ENCODE results near the gene MAD1L1. TPM values are rescaled to one million over a fixed set of nuclear protein-coding genes. Genes with fewer than 3 reads are reported as not detected.
"Not testable (repeated sequence)": the region's sequence is repeated elsewhere in the genome, so short reads cannot be mapped to it uniquely, and the experiment has no call there.

Gene MAD1L1
- total and polyA plus RNA-seq, 2 donors (not counting 3 experiments of a cell fraction or from before 2014, with no cell fraction given) = 34.1 to 42.3 TPM

- ChIA-PET CTCF (interaction anchor here (0.5 kb wide), 1 partner anchor 313 kb away, joined by 3 read pairs; no protein-coding TSS in a partner anchor), POLR2A (no interaction called here)
- no peaks in the 10 kb centered on the region for H3K9me3 ChIP-seq (replicated peaks; ENCODE audit: control insufficient read depth, insufficient read depth, low read length)
- no peaks in the 10 kb centered on the region for H3K4me1 ChIP-seq (ENCODE audit: control insufficient read depth, extremely low read depth, insufficient read depth, low read length)
- H3K79me2 ChIP-seq (ENCODE audit: control insufficient read depth, insufficient read depth, low read length) = no peaks in the 10 kb centered on the region
- no TSS peak for BruUV-seq (replicated peaks)
- H3K4me2 ChIP-seq (ENCODE audit: insufficient read depth, low read length) = no peak overlapping the region
- H3K9ac ChIP-seq (replicated peaks; ENCODE audit: extremely low read depth, insufficient read depth, low read length) = no peak overlapping the region
- H3K36me3 ChIP-seq (ENCODE audit: control insufficient read depth in 2 of 2, extremely low read depth in 1 of 2, insufficient read depth in 2 of 2, low read length in 2 of 2) = peaks cover 0 to 4% of the 10 kb centered on the region in 2 experiments
- FAIRE-seq (no peak), DNase-seq (ENCODE audit: low read depth, low spot score) (no peak)
- no peak overlapping the region for H2AFZ ChIP-seq (ENCODE audit: low read depth, low read length)
- no peaks in the 10 kb centered on the region for H4K20me1 ChIP-seq (replicated peaks; ENCODE audit: control insufficient read depth, extremely low read depth, insufficient read depth, low read length)
- H3K27ac ChIP-seq (ENCODE audit: insufficient read depth, low read depth, low read length) = no peak overlapping the region
- H3K27me3 ChIP-seq (ENCODE audit: control insufficient read depth in 2 of 2, insufficient read depth in 2 of 2, low read length in 2 of 2) = no peaks in the 10 kb centered on the region
- TF ChIP-seq JUN (IDR thresholded peaks at IDR 0.05; ENCODE audit: borderline replicate concordance, insufficient read depth, insufficient read length, low read depth) (no peak), GATA2 (IDR thresholded peaks at IDR 0.05; ENCODE audit: insufficient read depth, insufficient read length, low read depth, low read length) (no peak), POLR2AphosphoS5 (IDR thresholded peaks at IDR 0.05; ENCODE audit: insufficient read depth, low read depth, low read length) (no peak), MAX (IDR thresholded peaks at IDR 0.05; ENCODE audit: insufficient read depth, insufficient read length) (no peak)
- intact Hi-C loops (cut with micrococcal nuclease) = no loop called here
- dilution Hi-C loops (cut with MboI; ENCODE audit: extremely low pct_ligation_motif_present, low sequenced_read_pairs) = no loop called here
- no peaks in the 10 kb centered on the region for H3K9me1 ChIP-seq (replicated peaks; ENCODE audit: control insufficient read depth, extremely low read depth, insufficient read depth, low read length)
- H3K4me3 ChIP-seq (replicated peaks in 1 of 3; ENCODE audit: insufficient read depth in 1 of 3, low read depth in 1 of 3, low read length in 3 of 3) = no peak overlapping the region
Observed at GRCh38 chr7:1977059-1977875, 255.5 kb downstream of the MAD1L1 start.

DNA sequence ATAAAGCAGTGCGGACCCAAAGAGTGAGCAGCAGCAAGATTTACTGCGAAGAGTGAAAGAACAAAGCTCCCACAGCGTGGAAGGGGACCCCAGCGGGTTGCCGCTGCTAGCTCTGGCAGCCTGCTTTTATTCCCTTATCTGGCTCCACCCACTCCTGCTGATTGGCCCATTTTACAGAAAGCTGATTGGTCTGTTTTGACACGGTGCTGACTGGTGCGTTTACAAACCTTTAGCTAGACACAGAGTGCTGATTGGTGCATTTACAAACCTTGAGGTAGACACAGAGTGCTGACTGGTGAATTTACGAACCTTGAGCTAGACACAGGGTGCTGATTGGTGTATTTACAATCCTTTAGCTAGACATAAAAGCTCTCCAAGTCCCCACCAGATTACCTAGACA lies 256.2 kb downstream of the MAD1L1 start:
- BruUV-seq (replicated peaks); FAIRE-seq; H3K4me2 ChIP-seq (ENCODE audit: insufficient read depth, low read length); H3K9me3 ChIP-seq (replicated peaks; ENCODE audit: control insufficient read depth, insufficient read depth, low read length); H3K27ac ChIP-seq (ENCODE audit: insufficient read depth, low read depth, low read length); dilution Hi-C loops (cut with MboI; ENCODE audit: extremely low pct_ligation_motif_present, low sequenced_read_pairs); H3K27me3 ChIP-seq (ENCODE audit: control insufficient read depth in 2 of 2, insufficient read depth in 2 of 2, low read length in 2 of 2); H2AFZ ChIP-seq (ENCODE audit: low read depth, low read length); H3K9me1 ChIP-seq (replicated peaks; ENCODE audit: control insufficient read depth, extremely low read depth, insufficient read depth, low read length); H3K9ac ChIP-seq (replicated peaks; ENCODE audit: extremely low read depth, insufficient read depth, low read length); H3K79me2 ChIP-seq (ENCODE audit: control insufficient read depth, insufficient read depth, low read length); H3K4me1 ChIP-seq (ENCODE audit: control insufficient read depth, extremely low read depth, insufficient read depth, low read length); DNase-seq (ENCODE audit: low read depth, low spot score); POLR2A ChIA-PET; H3K4me3 ChIP-seq (replicated peaks in 1 of 3; ENCODE audit: insufficient read depth in 1 of 3, low read depth in 1 of 3, low read length in 3 of 3); H4K20me1 ChIP-seq (replicated peaks; ENCODE audit: control insufficient read depth, extremely low read depth, insufficient read depth, low read length); intact Hi-C loops (cut with micrococcal nuclease); H3K36me3 ChIP-seq (ENCODE audit: control insufficient read depth in 2 of 2, extremely low read depth in 1 of 2, insufficient read depth in 2 of 2, low read length in 2 of 2): not testable (repeated sequence)
- CTCF ChIA-PET = interaction anchor here (0.5 kb wide), 1 partner anchor 312 kb away, joined by 3 read pairs; no protein-coding TSS in a partner anchor
